ENCODE data around the gene BACE1. TPM values are rescaled to one million over a fixed set of nuclear protein-coding genes. Genes with fewer than 3 reads are reported as not detected.

The BACE1 gene
- total RNA-seq (ENCODE audit: low replicate concordance): 19.6 and 19.7 TPM in 2 replicates

DNA sequence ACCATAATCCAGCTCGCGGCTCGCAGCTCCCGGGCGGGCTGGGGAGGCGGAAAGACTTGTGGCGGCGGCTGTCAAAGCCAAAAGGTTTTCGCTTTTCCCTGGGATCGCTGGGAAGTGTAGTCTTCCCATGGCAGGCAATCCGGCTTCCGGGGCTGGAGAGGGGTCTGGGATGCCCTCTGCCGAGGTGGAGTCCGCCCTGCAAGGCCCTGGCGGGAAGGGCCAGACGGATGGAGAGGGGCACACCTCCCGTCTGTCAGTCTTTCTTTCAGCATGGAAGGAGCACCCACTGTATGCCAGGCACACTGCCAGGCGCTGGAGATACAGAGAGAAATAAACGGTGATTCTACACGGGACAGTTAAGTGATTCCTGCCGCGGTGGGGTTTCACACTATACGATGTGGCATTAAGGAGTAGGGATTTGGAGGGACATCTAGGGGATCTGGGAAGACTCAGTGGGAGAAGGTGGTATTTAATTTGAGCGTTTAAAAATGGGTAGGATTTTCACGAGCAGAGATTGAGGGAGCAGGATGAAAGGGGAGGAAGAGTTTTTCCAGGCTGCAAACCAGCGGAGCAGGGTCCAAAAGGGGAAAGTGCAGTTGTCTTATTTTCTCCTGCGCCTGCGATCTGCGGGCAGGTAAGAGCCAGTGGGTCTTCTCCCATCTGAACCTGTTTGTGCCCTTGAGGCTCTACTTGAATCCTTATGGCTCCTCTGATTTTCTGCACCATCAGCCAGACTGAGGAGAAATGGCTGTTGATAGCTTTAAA, at the start of gene BACE1:
Gene BACE1 (minus strand): TSS at position 60 of the 765 bp plus-strand sequence. CDS start 461 bp downstream, outside the sequence.

DNA sequence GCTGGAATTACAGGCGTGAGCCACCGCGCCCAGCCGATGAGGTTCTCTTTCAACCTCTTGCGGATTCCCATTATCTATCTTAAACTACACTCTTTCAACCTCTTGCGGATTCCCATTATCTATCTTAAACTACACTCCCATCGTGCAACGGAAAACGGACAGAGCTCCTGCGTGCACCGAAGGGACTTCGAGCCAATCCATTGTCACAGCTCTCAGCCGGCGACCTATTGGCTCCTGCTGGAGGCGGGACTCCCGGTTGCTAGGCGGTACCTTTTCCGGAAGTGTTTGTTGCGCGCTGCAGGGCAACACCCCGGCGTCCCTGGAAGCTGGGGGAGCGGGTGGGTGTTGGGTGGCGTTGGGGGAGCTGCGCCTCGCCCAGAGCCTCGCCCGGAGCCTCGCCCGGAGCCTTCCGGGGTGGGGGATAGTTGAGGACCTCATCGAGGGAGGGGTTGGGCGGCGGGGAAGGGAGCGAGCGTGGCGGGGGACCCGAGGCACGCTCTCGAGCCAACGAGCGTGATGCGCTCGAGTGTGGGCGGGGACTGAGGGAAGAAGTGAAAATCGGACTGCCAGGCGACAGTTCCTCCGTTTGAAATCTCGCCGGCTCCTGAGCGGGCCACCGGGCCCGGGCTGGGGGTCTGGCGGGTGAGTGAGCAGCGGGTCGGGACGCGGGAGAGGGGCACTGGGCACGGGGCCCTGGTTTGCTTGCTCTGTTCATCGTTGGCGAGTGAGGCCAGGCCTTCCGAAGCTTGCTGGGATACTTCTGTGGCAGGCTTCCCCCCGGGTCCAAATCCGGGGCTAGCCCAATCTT, 11.7 kb upstream of the BACE1 start, which contains the start of gene CEP164:
Gene CEP164 (plus strand): TSS at position 288 of the 808 bp plus-strand sequence. CDS start 10,733 bp downstream, outside the sequence.

DNA sequence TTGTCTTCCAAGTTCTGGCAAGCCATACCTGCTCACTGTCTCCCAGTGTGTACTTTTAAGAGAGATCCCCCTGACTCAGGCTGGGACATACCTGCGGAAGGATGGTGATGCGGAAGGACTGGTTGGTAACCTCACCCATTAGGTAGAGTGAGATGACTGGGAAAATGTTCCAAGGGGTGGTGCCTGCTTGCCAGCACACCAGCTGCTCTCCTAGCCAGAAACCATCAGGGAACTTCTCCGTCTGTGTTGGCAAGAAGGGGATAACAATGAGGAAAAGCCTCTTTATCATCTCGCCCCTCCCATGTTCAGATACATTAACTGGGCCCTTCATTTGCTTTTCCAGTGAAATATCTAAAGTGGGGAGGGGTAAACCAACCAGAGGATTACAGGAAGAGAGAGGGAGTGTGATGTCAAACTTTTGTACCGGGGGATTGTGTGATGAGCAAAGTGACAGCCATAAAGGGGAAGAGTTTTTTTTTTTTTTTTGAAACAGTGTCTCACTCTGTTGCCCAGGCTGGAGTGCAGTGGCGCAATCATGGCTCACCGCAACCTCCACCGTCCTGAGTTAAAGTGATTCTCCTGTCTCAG, 25.2 kb downstream of the BACE1 start, which contains the start of gene BACE1-AS:
Gene BACE1-AS (plus strand): TSS at position 538 of the 588 bp plus-strand sequence.

Other genes with a start within 250 kb of the BACE1 start
- 11.3 and 12.4 TPM in 2 replicates for gene SIK3, start 217.8 kb downstream of the BACE1 start, total RNA-seq (ENCODE audit: low replicate concordance)
- gene PAFAH1B2, start 172.0 kb downstream of the BACE1 start, total RNA-seq (ENCODE audit: low replicate concordance): 66.2 and 147 TPM in 2 replicates
- gene SIDT2, start 137.5 kb downstream of the BACE1 start, total RNA-seq (ENCODE audit: low replicate concordance): 22.7 and 25.3 TPM in 2 replicates
- gene TAGLN, start 116.9 kb downstream of the BACE1 start, total RNA-seq (ENCODE audit: low replicate concordance): 103 and 2,351 TPM in 2 replicates
- gene PCSK7, start 84.2 kb downstream of the BACE1 start, total RNA-seq (ENCODE audit: low replicate concordance): 52.0 and 57.0 TPM in 2 replicates
- gene RNF214, start 83.6 kb downstream of the BACE1 start, total RNA-seq (ENCODE audit: low replicate concordance): 5.5 and 7.3 TPM in 2 replicates
- 1.6 and 2.6 TPM in 2 replicates for gene BACE1-AS, start 24.9 kb downstream of the BACE1 start, total RNA-seq (ENCODE audit: low replicate concordance)
- gene CEP164, start 11.6 kb upstream of the BACE1 start, total RNA-seq (ENCODE audit: low replicate concordance): 16.8 and 22.5 TPM in 2 replicates